Ishikawa (cell line): ENCODE data around the gene NPC1L1.

ENCODE experiments used
- CEBPB ChIP-seq: IDR thresholded peaks from 2 replicates; pipeline ENCODE4 v1.6.1; 2012
- CREB1 ChIP-seq: IDR thresholded peaks from 2 replicates; pipeline ENCODE4 v1.6.1; 2012; ENCODE audit warnings: low read depth
- EGR1 ChIP-seq: IDR thresholded peaks from 2 replicates; pipeline ENCODE4 v1.6.1; 2012
- EP300 ChIP-seq: IDR thresholded peaks from 2 replicates; pipeline ENCODE4 v1.6.1; 2012; ENCODE audit warnings: borderline replicate concordance
- FOXM1 ChIP-seq: IDR thresholded peaks from 2 replicates; pipeline ENCODE4 v1.6.1; 2012; ENCODE audit warnings: low read depth, borderline replicate concordance
- MAX ChIP-seq: IDR thresholded peaks from 2 replicates; pipeline ENCODE4 v1.6.1; 2012
- NFIC ChIP-seq: IDR thresholded peaks from 2 replicates; pipeline ENCODE4 v1.6.1; 2012
- RAD21 ChIP-seq: IDR thresholded peaks from 2 replicates; pipeline ENCODE4 v1.6.1; 2012; ENCODE audit warnings: low read depth
- REST ChIP-seq: IDR thresholded peaks from 2 replicates; pipeline ENCODE4 v1.6.1; 2012; ENCODE audit warnings: low read depth, mild to moderate bottlenecking
- TAF1 ChIP-seq: IDR thresholded peaks from 2 replicates; pipeline ENCODE4 v1.6.1; 2012; ENCODE audit warnings: low read depth, mild to moderate bottlenecking
- TCF12 ChIP-seq: IDR thresholded peaks from 2 replicates; pipeline ENCODE4 v1.6.1; 2012; ENCODE audit warnings: low read depth
- TEAD4 ChIP-seq: IDR thresholded peaks from 2 replicates; pipeline ENCODE4 v1.6.1; 2012
- USF1 ChIP-seq: IDR thresholded peaks from 2 replicates; pipeline ENCODE4 v1.6.1; 2012
- YY1 ChIP-seq: IDR thresholded peaks from 2 replicates; pipeline ENCODE4 v1.6.1; 2012; ENCODE audit warnings: low read depth
- ZBTB7A ChIP-seq: IDR thresholded peaks from 2 replicates; pipeline ENCODE4 v1.6.1; 2012; ENCODE audit warnings: low read depth

Gene NPC1L1

GRCh38 chr7:44489955-44490350 is 51.2 kb downstream of the NPC1L1 start:
- TF ChIP-seq CEBPB, result no peak
- TF ChIP-seq ZBTB7A, result no peak
- no peak for TF ChIP-seq TCF12
- TF ChIP-seq TAF1, result no peak
- no peak for TF ChIP-seq TEAD4
- no peak for TF ChIP-seq EP300
- no peak for TF ChIP-seq EGR1
- no peak for TF ChIP-seq RAD21
- no peak for TF ChIP-seq CREB1
- no peak for TF ChIP-seq MAX
- no peak for TF ChIP-seq USF1
- TF ChIP-seq YY1, result no peak
- no peak for TF ChIP-seq NFIC
- no peak for TF ChIP-seq FOXM1
- no peak for TF ChIP-seq REST

GRCh38 chr7:44488955-44489354 is 52.2 kb downstream of the NPC1L1 start:
- TF ChIP-seq TCF12, result no peak
- TF ChIP-seq NFIC, result no peak
- TF ChIP-seq EP300, result no peak
- TF ChIP-seq MAX, result no peak
- no peak for TF ChIP-seq CEBPB
- no peak for TF ChIP-seq REST
- no peak for TF ChIP-seq RAD21
- no peak for TF ChIP-seq ZBTB7A
- TF ChIP-seq TAF1, result no peak
- no peak for TF ChIP-seq YY1
- TF ChIP-seq TEAD4, result no peak
- TF ChIP-seq CREB1, result no peak
- TF ChIP-seq USF1, result no peak
- no peak for TF ChIP-seq EGR1
- TF ChIP-seq FOXM1, result no peak

GRCh38 chr7:44486693-44487092 is 54.4 kb downstream of the NPC1L1 start:
- TF ChIP-seq EP300, result no peak
- TF ChIP-seq REST, result no peak
- TF ChIP-seq EGR1, result no peak
- TF ChIP-seq TAF1, result no peak
- TF ChIP-seq TCF12, result no peak
- TF ChIP-seq USF1, result no peak
- no peak for TF ChIP-seq FOXM1
- no peak for TF ChIP-seq TEAD4
- no peak for TF ChIP-seq CEBPB
- TF ChIP-seq CREB1, result no peak
- no peak for TF ChIP-seq RAD21
- no peak for TF ChIP-seq MAX
- no peak for TF ChIP-seq YY1
- no peak for TF ChIP-seq ZBTB7A
- TF ChIP-seq NFIC, result no peak

GRCh38 chr7:44486001-44486400 is 55.1 kb downstream of the NPC1L1 start:
- TF ChIP-seq EP300 (no peak), TEAD4 (no peak), RAD21 (no peak), CREB1 (no peak), TCF12 (no peak), ZBTB7A (no peak), NFIC (no peak), YY1 (no peak), EGR1 (no peak), FOXM1 (no peak)
